Right lobe of liver (tissue), 6 donors: ENCODE results near the gene MRGPRD. TPM values are rescaled to one million over a fixed set of nuclear protein-coding genes. Genes with fewer than 3 reads are reported as not detected.

ENCODE experiments used
- ATAC-seq, 4 donors: fragments of 200-7000 bp; cut with Tn5 transposase; one replicate each; pipeline ENCODE4 v1.9.1; 2020; ENCODE audit warnings: mild to moderate bottlenecking in 4 of 4, moderate library complexity in 4 of 4
- DNase-seq, 3 donors: peaks; one replicate each; pipeline ENCODE4 v3.0.0-alpha.2; 2020
- H3K27ac ChIP-seq, 3 donors: fragments of 200-600 bp; one replicate each; pipeline ENCODE4 v1.8.0; 2022
- H3K27me3 ChIP-seq, 2 donors: fragments of 200-600 bp; one replicate each; pipeline ENCODE4 v1.8.0; 2022
- H3K36me3 ChIP-seq, 4 donors: fragments of 200-600 bp; sonication (generic) in 1 of 4; one replicate each; pipeline versions ENCODE4 v1.5.1 to v1.8.0; 2017 to 2022; ENCODE audit warnings: control low read depth in 1 of 4
- H3K4me1 ChIP-seq, 4 donors: fragments of 200-600 bp; sonication (generic) in 1 of 4; one replicate each; pipeline versions ENCODE4 v1.5.1 to v1.8.0; 2017 to 2022; ENCODE audit warnings: control low read depth in 1 of 4
- H3K4me3 ChIP-seq, 3 donors: fragments of 200-600 bp; one replicate each; pipeline ENCODE4 v1.8.0; 2022
- H3K9me3 ChIP-seq, 4 donors: fragments of 200-600 bp; sonication (generic) in 1 of 4; one replicate each; pipeline versions ENCODE4 v1.5.1 to v1.8.0; 2017 to 2022; ENCODE audit warnings: control low read depth in 1 of 4
- POLR2A ChIP-seq: fragments of 450-650 bp; IDR thresholded peaks from one replicate; pipeline ENCODE4 v1.6.1; 2017; ENCODE audit warnings: antibody characterized with exemption, mild to moderate bottlenecking
- WGBS: methylation state at CpG from one replicate; pipeline ENCODE4 v1.1.6; 2018; ENCODE audit warnings: low coverage, low lambda C conversion rate; ENCODE audit not compliant: insufficient coverage; ENCODE audit errors: missing lambda C conversion rate; 5-methylcytosine and 5-hydroxymethylcytosine counted together
- intact Hi-C, 2 donors: fragments of 100-400 bp; cut with DNase I; formaldehyde crosslinking; loops; one replicate each; pipeline versions ENCODE4 v1.11.2 to v1.14.1; 2022
- long read RNA-seq: library from polyadenylated mRNA; unstranded; transcript quantifications from one replicate; pipeline ENCODE4 v2.0.0, GENCODE V29; 2019
- total RNA-seq, 6 experiments: library from RNA; depleted of rRNA in 2 of 6; stranded (reverse); fragments of >200 nt in 2 of 6; fragmentation: NEBNext Ultra II Directional in 3 of 6; extraction: Animal tissue kit (Norgen Biotek cat#: 25700) in 3 of 6; gene quantifications; one replicate each; pipeline versions ENCODE4 v1.1.0 to v1.2.4, GENCODE V29; 2016 to 2023
- TF ChIP-seq, protein P1 (sequence below), 4 donors: fragments of 200-600 bp in 3 of 4; fragments of 450-650 bp in 1 of 4; IDR thresholded peaks; one replicate each; pipeline versions ENCODE4 v1.5.1 to v1.8.0; 2016 to 2022; ENCODE audit warnings: antibody characterized with exemption in 4 of 4, mild to moderate bottlenecking in 2 of 4
- donor health status: DM: no; HTN: yes; CAD: no.
- donor health status: DM: no; HTN: no; CAD: no.
- donor health status: DM: no; HTN: no; CAD: no.
- donor health status: DM: no; HTN: yes; CAD: no.
- donor health status: DM: no; HTN: yes; CAD: no.

The MRGPRD gene, protein sequence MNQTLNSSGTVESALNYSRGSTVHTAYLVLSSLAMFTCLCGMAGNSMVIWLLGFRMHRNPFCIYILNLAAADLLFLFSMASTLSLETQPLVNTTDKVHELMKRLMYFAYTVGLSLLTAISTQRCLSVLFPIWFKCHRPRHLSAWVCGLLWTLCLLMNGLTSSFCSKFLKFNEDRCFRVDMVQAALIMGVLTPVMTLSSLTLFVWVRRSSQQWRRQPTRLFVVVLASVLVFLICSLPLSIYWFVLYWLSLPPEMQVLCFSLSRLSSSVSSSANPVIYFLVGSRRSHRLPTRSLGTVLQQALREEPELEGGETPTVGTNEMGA
- total RNA-seq, result not detected
- long read RNA-seq, result 0 reads

DNA sequence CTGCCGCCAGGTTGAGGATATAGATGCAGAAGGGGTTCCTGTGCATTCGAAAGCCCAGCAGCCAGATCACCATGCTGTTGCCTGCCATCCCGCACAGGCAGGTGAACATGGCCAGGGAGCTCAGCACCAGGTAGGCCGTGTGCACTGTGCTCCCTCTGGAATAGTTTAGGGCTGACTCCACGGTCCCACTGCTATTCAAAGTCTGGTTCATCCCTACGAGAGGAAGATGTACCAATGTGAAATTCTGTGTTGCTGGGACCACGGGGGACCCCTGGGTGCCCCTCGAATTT, at the start of gene MRGPRD:
TSS of gene MRGPRD (minus strand) at position 211 of the 290 bp plus-strand sequence. CDS start at position 211, 0 bp downstream.
- no peaks in the 10 kb centered on the region for H3K4me1 ChIP-seq
- no peaks in the 10 kb centered on the region for H3K36me3 ChIP-seq
- no peaks in the 10 kb centered on the region for H3K27me3 ChIP-seq
- ATAC-seq, result no peak
- no peaks in the 10 kb centered on the region for H3K9me3 ChIP-seq
- H3K27ac ChIP-seq, result no peak within 1 kb of the TSS
- 0% methylated on average over 1 of the region's 8 CpGs for WGBS
- TF ChIP-seq POLR2A, result no peak
- TF ChIP-seq, protein P1, sequence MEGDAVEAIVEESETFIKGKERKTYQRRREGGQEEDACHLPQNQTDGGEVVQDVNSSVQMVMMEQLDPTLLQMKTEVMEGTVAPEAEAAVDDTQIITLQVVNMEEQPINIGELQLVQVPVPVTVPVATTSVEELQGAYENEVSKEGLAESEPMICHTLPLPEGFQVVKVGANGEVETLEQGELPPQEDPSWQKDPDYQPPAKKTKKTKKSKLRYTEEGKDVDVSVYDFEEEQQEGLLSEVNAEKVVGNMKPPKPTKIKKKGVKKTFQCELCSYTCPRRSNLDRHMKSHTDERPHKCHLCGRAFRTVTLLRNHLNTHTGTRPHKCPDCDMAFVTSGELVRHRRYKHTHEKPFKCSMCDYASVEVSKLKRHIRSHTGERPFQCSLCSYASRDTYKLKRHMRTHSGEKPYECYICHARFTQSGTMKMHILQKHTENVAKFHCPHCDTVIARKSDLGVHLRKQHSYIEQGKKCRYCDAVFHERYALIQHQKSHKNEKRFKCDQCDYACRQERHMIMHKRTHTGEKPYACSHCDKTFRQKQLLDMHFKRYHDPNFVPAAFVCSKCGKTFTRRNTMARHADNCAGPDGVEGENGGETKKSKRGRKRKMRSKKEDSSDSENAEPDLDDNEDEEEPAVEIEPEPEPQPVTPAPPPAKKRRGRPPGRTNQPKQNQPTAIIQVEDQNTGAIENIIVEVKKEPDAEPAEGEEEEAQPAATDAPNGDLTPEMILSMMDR (IDR thresholded peaks at IDR 0.05), result no peak
- DNase-seq, result peak in 1 of 3 donors; percentile 22
- intact Hi-C loops, result no loop called here
- H3K4me3 ChIP-seq, result no peak within 1 kb of the TSS

DNA sequence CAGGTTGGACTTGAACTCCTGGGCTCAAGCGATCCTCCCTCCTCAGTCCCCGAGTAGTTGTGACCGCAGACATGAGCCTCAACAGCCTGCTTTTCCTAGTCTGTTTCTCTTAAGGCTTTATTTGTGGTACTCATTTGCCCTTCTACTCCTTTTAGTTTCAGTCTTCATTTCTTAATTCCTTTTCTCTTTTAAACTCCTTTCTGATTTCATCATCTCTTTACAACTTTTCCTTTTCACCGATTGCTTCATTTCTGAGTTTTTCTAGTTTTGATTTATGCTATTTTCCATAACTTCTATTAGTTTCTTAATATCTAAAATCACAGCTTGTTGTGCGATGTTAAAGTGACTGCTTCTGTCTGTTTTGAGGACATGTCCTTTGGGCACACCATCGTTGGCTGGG, 49.5 kb upstream of the MRGPRD start:
- H3K27ac ChIP-seq, result no peak overlapping the region
- no peaks in the 10 kb centered on the region for H3K9me3 ChIP-seq
- intact Hi-C loops, result no loop called here
- 73% methylated on average over 6 of the region's 6 CpGs for WGBS
- no peak for DNase-seq
- TF ChIP-seq, protein P1 (IDR thresholded peaks at IDR 0.05), result no peak
- TF ChIP-seq POLR2A, result no peak
- no peak for ATAC-seq
- H3K36me3 ChIP-seq, result no peaks in the 10 kb centered on the region
- H3K27me3 ChIP-seq, result no peaks in the 10 kb centered on the region
- peaks cover 0 to 11% (median 4%) of the 10 kb centered on the region in 4 donors for H3K4me1 ChIP-seq
- no peak overlapping the region for H3K4me3 ChIP-seq

DNA sequence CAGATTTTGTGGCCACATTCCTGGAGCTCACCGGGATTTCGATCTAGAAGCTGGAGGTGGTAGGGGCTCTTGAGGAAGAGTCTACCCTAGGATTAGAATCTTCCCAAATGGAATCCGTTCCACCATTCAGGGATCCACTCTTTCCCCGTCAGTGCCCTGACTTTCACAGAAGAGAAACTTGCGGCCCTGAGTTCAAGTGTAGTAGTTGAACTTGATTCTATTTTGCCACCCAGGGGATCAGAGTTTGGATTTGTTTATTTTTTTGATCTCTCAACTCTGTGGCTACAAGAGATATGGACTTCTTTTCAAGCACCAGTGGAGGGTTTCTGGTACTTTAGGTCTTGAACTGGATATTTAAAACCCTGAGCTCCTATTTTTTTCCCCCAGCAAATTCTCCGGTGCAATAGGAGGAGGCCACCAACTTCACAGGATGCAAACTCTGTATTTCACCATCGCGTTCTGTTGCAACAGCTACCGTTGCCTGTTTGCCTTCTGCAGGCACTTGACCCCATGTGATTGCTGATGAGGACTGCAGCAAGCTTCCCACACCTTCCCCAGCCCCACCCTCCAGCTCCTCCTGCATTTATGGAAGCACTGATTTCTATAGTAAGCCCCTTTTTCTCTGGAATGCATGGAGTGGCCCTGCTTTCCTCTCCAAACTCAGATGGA, 47.1 kb upstream of the MRGPRD start:
- WGBS, result 37% methylated on average over 9 of the region's 9 CpGs
- Histone ChIP-seq H3K9me3 (no peaks in the 10 kb centered on the region), H3K4me3 (no peak overlapping the region), H3K36me3 (no peaks in the 10 kb centered on the region), H3K27ac (peak overlapping the region in 2 of 3 donors; percentile 29 to 47), H3K27me3 (no peaks in the 10 kb centered on the region), H3K4me1 (peaks cover 0 to 11% (median 4%) of the 10 kb centered on the region in 4 donors)
- intact Hi-C loops, result no loop called here
- DNase-seq (peak in 2 of 3 donors; percentile 75 to 85), ATAC-seq (peak; percentile 95 to 99 (median 98))
- no peak for TF ChIP-seq POLR2A
- TF ChIP-seq, protein P1 (IDR thresholded peaks at IDR 0.05), result no peak

DNA sequence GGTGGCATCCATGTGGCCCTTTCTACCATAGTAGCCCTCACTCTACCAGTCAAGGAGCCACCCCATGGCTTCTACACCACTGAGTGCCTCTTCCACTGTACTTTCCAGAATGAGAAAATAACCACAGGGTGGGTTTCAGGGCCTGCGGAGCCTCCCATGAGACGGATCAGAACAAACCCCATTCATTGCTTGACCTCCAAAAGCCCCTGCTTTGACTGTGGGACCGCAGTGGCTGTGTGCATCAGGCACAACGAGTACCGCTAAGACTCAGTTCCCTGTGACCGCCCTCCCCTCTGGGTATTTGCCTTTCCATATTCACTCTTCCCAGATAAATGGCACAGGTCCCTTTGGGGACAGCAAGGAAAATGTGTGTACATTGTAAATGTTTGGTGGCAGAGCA, 43.7 kb upstream of the MRGPRD start:
- H3K27ac ChIP-seq, result no peak overlapping the region
- DNase-seq (no peak), ATAC-seq (no peak)
- no peak overlapping the region for H3K4me3 ChIP-seq
- H3K36me3 ChIP-seq, result no peaks in the 10 kb centered on the region
- TF ChIP-seq, protein P1 (IDR thresholded peaks at IDR 0.05), result no peak
- TF ChIP-seq POLR2A, result no peak
- peaks cover 0 to 11% (median 4%) of the 10 kb centered on the region in 4 donors for H3K4me1 ChIP-seq
- H3K27me3 ChIP-seq, result no peaks in the 10 kb centered on the region
- H3K9me3 ChIP-seq, result no peaks in the 10 kb centered on the region
- no CpG with 5 or more reads among the region's 6 CpGs for WGBS
- intact Hi-C loops, result no loop called here
